HFF-Myc (cell line): ENCODE results near the gene S1PR3.

Experiments used
- DNase-seq: peaks from one replicate; pipeline ENCODE4 v3.0.0-alpha.2; 2011; ENCODE audit warnings: low read depth; ENCODE audit errors: extremely low read depth
- H3K4me3 ChIP-seq: replicated peaks from 2 replicates; pipeline ENCODE4 v1.5.1; 2011; ENCODE audit warnings: low read depth, mild to moderate bottlenecking, control low read depth, low read length
- CTCF ChIP-seq: IDR thresholded peaks from 2 replicates; pipeline ENCODE4 v1.5.1; 2012; ENCODE audit warnings: mild to moderate bottlenecking, low read depth, low read length, control low read depth; ENCODE audit errors: missing control alignments

Gene S1PR3

GRCh38 chr9:89039104-89039465 lies 47.8 kb downstream of the S1PR3 start:
- H3K4me3 ChIP-seq, result no peak overlapping the region
- TF ChIP-seq CTCF, result no peak
- no peak for DNase-seq

GRCh38 chr9:89039664-89040063 lies 48.4 kb downstream of the S1PR3 start:
- H3K4me3 ChIP-seq, result no peak overlapping the region
- TF ChIP-seq CTCF, result no peak
- no peak for DNase-seq

GRCh38 chr9:89042984-89043383 lies 51.7 kb downstream of the S1PR3 start:
- DNase-seq, result no peak
- no peak overlapping the region for H3K4me3 ChIP-seq
- TF ChIP-seq CTCF, result no peak

GRCh38 chr9:89044104-89044503 lies 52.8 kb downstream of the S1PR3 start:
- H3K4me3 ChIP-seq, result no peak overlapping the region
- DNase-seq, result no peak
- TF ChIP-seq CTCF, result no peak

GRCh38 chr9:89044881-89045280 lies 53.6 kb downstream of the S1PR3 start:
- no peak for DNase-seq
- H3K4me3 ChIP-seq, result no peak overlapping the region
- no peak for TF ChIP-seq CTCF

- no peak for TF ChIP-seq CTCF
- H3K4me3 ChIP-seq, result no peak overlapping the region
- no peak for DNase-seq
Measured at GRCh38 chr9:89046832-89047231, 55.6 kb downstream of the S1PR3 start.

GRCh38 chr9:89047667-89048066 lies 56.4 kb downstream of the S1PR3 start:
- DNase-seq, result no peak
- no peak overlapping the region for H3K4me3 ChIP-seq
- no peak for TF ChIP-seq CTCF
